MM.1S (cell line): ENCODE data around the gene ZC3H7B.

Source experiments
- DNase-seq: peaks from one replicate; pipeline ENCODE4 v3.0.0-alpha.2; 2015
- H2AFZ ChIP-seq: fragments of 300-600 bp; sonication (generic); 2 replicates; pipeline ENCODE4 v1.6.0; 2016; ENCODE audit warnings: antibody characterized with exemption, low read length
- H3F3A ChIP-seq: fragments of 300-600 bp; sonication (generic); 2 replicates; pipeline ENCODE4 v1.6.1; 2016; ENCODE audit warnings: mild to moderate bottlenecking, antibody characterized with exemption, low read length, moderate library complexity, mixed read lengths; ENCODE audit not compliant: insufficient read depth
- H3K27ac ChIP-seq: fragments of 300-600 bp; sonication (generic); 2 replicates; pipeline ENCODE4 v1.5.1; 2016; ENCODE audit warnings: mild to moderate bottlenecking, low read length
- H3K27me3 ChIP-seq: fragments of 300-600 bp; sonication (generic); replicated peaks from 2 replicates; pipeline ENCODE4 v1.6.0; 2016; ENCODE audit warnings: low read length; ENCODE audit not compliant: insufficient read depth
- H3K36me3 ChIP-seq: fragments of 300-600 bp; sonication (generic); replicated peaks from 2 replicates; pipeline ENCODE4 v1.6.1; 2016; ENCODE audit warnings: mild to moderate bottlenecking, low read length, mixed read lengths; ENCODE audit not compliant: insufficient read depth
- H3K4me1 ChIP-seq: fragments of 300-600 bp; sonication (generic); 2 replicates; pipeline ENCODE4 v1.6.1; 2016; ENCODE audit warnings: low read length, mixed read lengths
- H3K4me2 ChIP-seq: fragments of 300-600 bp; sonication (generic); 2 replicates; pipeline ENCODE4 v1.6.0; 2016; ENCODE audit warnings: low read depth, low read length
- H3K4me3 ChIP-seq: fragments of 300-600 bp; sonication (generic); 2 replicates; pipeline ENCODE4 v1.5.1; 2016; ENCODE audit warnings: low read length, mixed read lengths
- H3K79me2 ChIP-seq: fragments of 300-600 bp; sonication (generic); 2 replicates; pipeline ENCODE4 v1.6.1; 2016; ENCODE audit warnings: mixed run types, low read length, mixed read lengths
- H3K9ac ChIP-seq: fragments of 300-600 bp; sonication (generic); 2 replicates; pipeline ENCODE4 v1.6.1; 2016; ENCODE audit warnings: low read length, mixed read lengths
- H3K9me2 ChIP-seq: fragments of 300-600 bp; sonication (generic); replicated peaks from 2 replicates; pipeline ENCODE4 v1.6.1; 2016; ENCODE audit warnings: mild to moderate bottlenecking, low read length, mixed read lengths; ENCODE audit not compliant: insufficient read depth
- H3K9me3 ChIP-seq: fragments of 300-600 bp; sonication (generic); replicated peaks from 2 replicates; pipeline ENCODE4 v1.6.1; 2016; ENCODE audit warnings: mild to moderate bottlenecking, low read length, mixed read lengths; ENCODE audit not compliant: insufficient read depth
- H4K20me1 ChIP-seq: fragments of 300-600 bp; sonication (generic); 2 replicates; pipeline ENCODE4 v1.6.1; 2016; ENCODE audit warnings: mild to moderate bottlenecking, low read length, moderate library complexity, mixed read lengths; ENCODE audit not compliant: insufficient read depth
- CTCF ChIP-seq: fragments of 300-600 bp; sonication (generic); IDR thresholded peaks from 2 replicates; pipeline ENCODE4 v1.5.1; 2016; ENCODE audit warnings: antibody characterized with exemption, low read length, mixed read lengths
- EZH2 ChIP-seq: fragments of 300-600 bp; sonication (generic); optimal IDR thresholded peaks from 2 replicates; pipeline ENCODE3; 2017; ENCODE audit warnings: low read depth, mild to moderate bottlenecking, antibody characterized with exemption, low read length, mixed read lengths
- EZH2phosphoT487 ChIP-seq: fragments of 300-600 bp; sonication (generic); IDR thresholded peaks from 2 replicates; pipeline ENCODE4 v1.6.1; 2018; ENCODE audit warnings: antibody characterized with exemption, low read length

Gene ZC3H7B

GRCh38 chr22:41355895-41356294, 54.6 kb downstream of the ZC3H7B start:
- no peaks in the 10 kb centered on the region for H3F3A ChIP-seq
- no peaks in the 10 kb centered on the region for H3K9me2 ChIP-seq
- no peaks in the 10 kb centered on the region for H4K20me1 ChIP-seq
- H3K9ac ChIP-seq = no peak overlapping the region
- H3K27ac ChIP-seq = no peak overlapping the region
- TF ChIP-seq EZH2 = no peak
- TF ChIP-seq CTCF = no peak
- no peak for TF ChIP-seq EZH2phosphoT487
- no peak for DNase-seq
- H3K9me3 ChIP-seq = no peaks in the 10 kb centered on the region
- no peaks in the 10 kb centered on the region for H3K79me2 ChIP-seq
- no peaks in the 10 kb centered on the region for H3K27me3 ChIP-seq
- no peak overlapping the region for H2AFZ ChIP-seq
- no peaks in the 10 kb centered on the region for H3K36me3 ChIP-seq
- no peaks in the 10 kb centered on the region for H3K4me1 ChIP-seq
- H3K4me3 ChIP-seq = no peak overlapping the region
- no peak overlapping the region for H3K4me2 ChIP-seq

- Histone ChIP-seq H3K4me3 (no peak overlapping the region), H4K20me1 (no peaks in the 10 kb centered on the region), H3K9me2 (no peaks in the 10 kb centered on the region), H3K36me3 (no peaks in the 10 kb centered on the region), H3K27ac (no peak overlapping the region), H3K9me3 (no peaks in the 10 kb centered on the region), H3K27me3 (no peaks in the 10 kb centered on the region), H3F3A (no peaks in the 10 kb centered on the region), H3K9ac (no peak overlapping the region), H3K79me2 (no peaks in the 10 kb centered on the region), H3K4me1 (no peaks in the 10 kb centered on the region), H2AFZ (no peak overlapping the region), H3K4me2 (no peak overlapping the region)
- no peak for DNase-seq
- no peak for TF ChIP-seq EZH2phosphoT487
- no peak for TF ChIP-seq EZH2
- TF ChIP-seq CTCF = no peak
Measured at GRCh38 chr22:41356430-41357028, 55.2 kb downstream of the ZC3H7B start.

GRCh38 chr22:41357191-41357590, 55.9 kb downstream of the ZC3H7B start:
- no peak for DNase-seq
- Histone ChIP-seq H3K27me3 (no peaks in the 10 kb centered on the region), H3K36me3 (no peaks in the 10 kb centered on the region), H3K9me3 (no peaks in the 10 kb centered on the region), H3K4me1 (no peaks in the 10 kb centered on the region), H3F3A (no peaks in the 10 kb centered on the region), H4K20me1 (no peaks in the 10 kb centered on the region), H2AFZ (no peak overlapping the region), H3K9me2 (no peaks in the 10 kb centered on the region), H3K4me3 (no peak overlapping the region), H3K4me2 (no peak overlapping the region), H3K79me2 (no peaks in the 10 kb centered on the region), H3K27ac (no peak overlapping the region), H3K9ac (no peak overlapping the region)
- TF ChIP-seq EZH2 (no peak), EZH2phosphoT487 (no peak), CTCF (no peak)
